Type B pancreatic cell (in vitro differentiated cells): Measurements from ENCODE around the gene C9orf72. TPM values are rescaled to one million over a fixed set of nuclear protein-coding genes. Genes with fewer than 3 reads are reported as not detected.

ENCODE experiments used
- DNase-seq: peaks from one replicate; pipeline ENCODE4 v3.0.0; 2021; ENCODE audit warnings: mixed read lengths; ENCODE audit not compliant: unreplicated experiment; ENCODE audit errors: extremely low spot score
- H3K27ac Mint-ChIP-seq: 2 replicates; pipeline ENCODE4 v1.8.0; 2021; ENCODE audit warnings: mild to moderate bottlenecking, mixed read lengths
- H3K27me3 Mint-ChIP-seq: 2 replicates; pipeline ENCODE4 v1.8.0; 2021; ENCODE audit warnings: mixed read lengths
- H3K36me3 Mint-ChIP-seq: 2 replicates; pipeline ENCODE4 v1.8.0; 2021; ENCODE audit warnings: mixed read lengths
- H3K4me1 Mint-ChIP-seq: one replicate; pipeline ENCODE4 v1.8.0; 2021; ENCODE audit warnings: mixed read lengths; ENCODE audit not compliant: unreplicated experiment
- H3K4me3 Mint-ChIP-seq: 2 replicates; pipeline ENCODE4 v1.8.0; 2021; ENCODE audit warnings: mild to moderate bottlenecking, mixed read lengths
- H3K9me3 Mint-ChIP-seq: 2 replicates; pipeline ENCODE4 v1.8.0; 2021; ENCODE audit warnings: mixed read lengths
- total RNA-seq: library from RNA; stranded (reverse); gene quantifications from 2 replicates; pipeline ENCODE4 v1.2.1, GENCODE V29; 2021; ENCODE audit warnings: low replicate concordance
- TF ChIP-seq, protein P1 (sequence below): fragments of 200-600 bp; sonication (generic); conservative IDR thresholded peaks from 2 replicates; pipeline ENCODE4 v1.5.0; 2021; ENCODE audit warnings: antibody characterized with exemption, mild to moderate bottlenecking

Gene C9orf72
- total RNA-seq, 1 donor from 2014 or later = 18.7 TPM

DNA sequence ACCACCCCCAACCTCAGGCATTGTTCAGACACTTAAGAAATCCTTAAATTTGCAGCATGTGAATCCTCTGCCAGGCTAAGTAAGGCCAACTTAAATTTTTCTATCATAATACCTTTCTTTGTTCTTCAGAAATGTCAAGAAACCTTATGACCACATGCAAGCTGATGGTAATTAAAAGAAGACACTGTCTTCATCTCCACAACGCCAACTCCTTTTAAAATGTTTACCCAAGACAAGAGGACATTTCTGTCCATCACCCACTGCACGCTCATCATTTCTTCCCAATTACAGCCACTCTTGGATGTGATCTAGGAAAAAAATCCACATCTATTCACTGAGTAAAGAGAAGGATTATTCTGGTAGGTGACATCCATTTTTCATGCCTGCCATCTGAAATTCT is 55.3 kb downstream of the C9orf72 start:
- Mint-ChIP-seq H3K27me3 (no peaks in the 10 kb centered on the region), H3K9me3 (no peaks in the 10 kb centered on the region), H3K4me1 (no peaks in the 10 kb centered on the region), H3K4me3 (no peak overlapping the region), H3K27ac (no peak overlapping the region), H3K36me3 (peaks cover 27% of the 10 kb centered on the region)
- DNase-seq = no peak
- TF ChIP-seq, protein P1, sequence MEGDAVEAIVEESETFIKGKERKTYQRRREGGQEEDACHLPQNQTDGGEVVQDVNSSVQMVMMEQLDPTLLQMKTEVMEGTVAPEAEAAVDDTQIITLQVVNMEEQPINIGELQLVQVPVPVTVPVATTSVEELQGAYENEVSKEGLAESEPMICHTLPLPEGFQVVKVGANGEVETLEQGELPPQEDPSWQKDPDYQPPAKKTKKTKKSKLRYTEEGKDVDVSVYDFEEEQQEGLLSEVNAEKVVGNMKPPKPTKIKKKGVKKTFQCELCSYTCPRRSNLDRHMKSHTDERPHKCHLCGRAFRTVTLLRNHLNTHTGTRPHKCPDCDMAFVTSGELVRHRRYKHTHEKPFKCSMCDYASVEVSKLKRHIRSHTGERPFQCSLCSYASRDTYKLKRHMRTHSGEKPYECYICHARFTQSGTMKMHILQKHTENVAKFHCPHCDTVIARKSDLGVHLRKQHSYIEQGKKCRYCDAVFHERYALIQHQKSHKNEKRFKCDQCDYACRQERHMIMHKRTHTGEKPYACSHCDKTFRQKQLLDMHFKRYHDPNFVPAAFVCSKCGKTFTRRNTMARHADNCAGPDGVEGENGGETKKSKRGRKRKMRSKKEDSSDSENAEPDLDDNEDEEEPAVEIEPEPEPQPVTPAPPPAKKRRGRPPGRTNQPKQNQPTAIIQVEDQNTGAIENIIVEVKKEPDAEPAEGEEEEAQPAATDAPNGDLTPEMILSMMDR = no peak

DNA sequence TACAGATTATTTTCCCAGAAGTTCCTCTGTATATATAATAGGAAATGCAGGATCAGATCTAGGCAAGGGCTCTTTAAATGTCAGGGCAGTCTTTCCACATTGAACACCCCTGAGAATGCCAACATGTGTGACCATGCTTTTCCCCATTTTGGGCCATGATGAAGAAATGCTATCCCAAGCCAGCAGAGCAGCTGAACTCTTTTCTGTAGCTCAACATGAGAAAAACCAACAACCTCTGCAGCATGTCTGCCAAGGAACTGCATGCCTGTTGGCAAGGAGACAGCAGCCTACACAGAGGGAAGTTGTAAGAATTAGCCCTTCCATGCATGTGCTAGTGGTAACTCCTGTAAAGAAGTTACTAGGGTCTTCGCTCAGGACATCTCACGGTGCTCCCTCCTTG is 58.7 kb downstream of the C9orf72 start:
- Mint-ChIP-seq H3K36me3 (peaks cover 15% of the 10 kb centered on the region), H3K4me3 (no peak overlapping the region), H3K9me3 (no peaks in the 10 kb centered on the region), H3K4me1 (no peaks in the 10 kb centered on the region), H3K27me3 (no peaks in the 10 kb centered on the region), H3K27ac (no peak overlapping the region)
- TF ChIP-seq, protein P1 = no peak
- no peak for DNase-seq

DNA sequence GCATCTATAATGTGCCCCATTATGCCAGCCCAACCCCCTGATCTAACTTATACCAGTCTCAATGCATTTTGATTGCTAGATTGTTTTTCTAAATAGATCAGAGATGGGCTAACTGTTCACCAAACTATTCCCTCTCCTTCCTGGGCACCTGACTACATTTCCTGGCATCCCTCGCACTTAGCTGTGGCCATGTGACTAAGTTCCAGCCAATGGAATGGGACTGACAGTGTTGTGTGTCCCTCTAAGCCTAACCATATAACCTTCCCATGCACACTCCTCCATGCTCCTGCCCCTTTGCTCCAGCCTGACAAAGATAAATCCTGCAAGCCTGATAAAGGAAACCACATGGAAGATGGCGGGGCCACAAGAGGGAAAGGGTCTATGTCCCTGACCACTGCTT is 61.5 kb downstream of the C9orf72 start:
- TF ChIP-seq, protein P1 = no peak
- Mint-ChIP-seq H3K27ac (no peak overlapping the region), H3K4me3 (no peak overlapping the region), H3K4me1 (no peaks in the 10 kb centered on the region), H3K36me3 (peaks cover 20% of the 10 kb centered on the region), H3K9me3 (no peaks in the 10 kb centered on the region), H3K27me3 (no peaks in the 10 kb centered on the region)
- DNase-seq = no peak

DNA sequence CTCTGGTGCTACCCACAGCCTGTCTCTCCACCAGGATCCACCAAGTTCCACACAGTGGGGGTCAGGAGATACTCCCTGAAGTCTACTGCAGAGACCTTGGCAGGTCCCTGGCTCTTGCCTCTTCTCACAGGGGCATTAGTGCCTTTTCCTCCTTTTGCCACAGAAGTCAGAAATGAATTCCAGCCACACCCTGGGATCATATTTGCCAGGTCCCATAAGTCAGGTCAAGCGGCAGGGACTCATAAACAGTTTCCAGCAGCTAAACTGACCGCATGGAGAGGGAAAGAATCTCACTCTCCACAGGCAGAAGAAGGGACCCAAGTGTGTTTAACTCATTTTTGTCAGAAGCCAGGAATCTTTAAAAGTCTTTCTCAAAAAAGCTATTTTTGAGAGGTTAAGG is 62.5 kb downstream of the C9orf72 start:
- H3K9me3 Mint-ChIP-seq = no peaks in the 10 kb centered on the region
- H3K27me3 Mint-ChIP-seq = no peaks in the 10 kb centered on the region
- peaks cover 21% of the 10 kb centered on the region for H3K36me3 Mint-ChIP-seq
- TF ChIP-seq, protein P1 = no peak
- H3K4me3 Mint-ChIP-seq = no peak overlapping the region
- no peaks in the 10 kb centered on the region for H3K4me1 Mint-ChIP-seq
- no peak for DNase-seq
- no peak overlapping the region for H3K27ac Mint-ChIP-seq

DNA sequence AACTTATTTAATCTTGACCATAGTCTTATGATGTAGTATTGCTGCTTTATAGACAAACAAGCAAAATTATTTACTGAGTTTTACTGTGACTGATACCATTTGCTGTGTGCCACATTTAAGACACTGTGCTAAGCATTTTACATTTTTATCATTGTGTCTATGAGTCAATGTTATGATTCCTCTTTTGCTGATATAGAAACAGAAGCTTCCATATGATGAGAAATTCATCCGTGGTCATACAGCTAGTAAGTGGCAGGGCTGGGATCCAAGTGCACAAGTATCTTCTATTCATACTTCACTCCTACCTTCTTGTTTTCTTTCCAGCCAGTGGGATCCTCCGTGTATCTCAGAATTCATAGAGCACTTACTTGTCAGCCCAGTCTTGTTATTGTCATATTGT is 66.3 kb downstream of the C9orf72 start:
- H3K27me3 Mint-ChIP-seq = no peaks in the 10 kb centered on the region
- H3K4me3 Mint-ChIP-seq = no peak overlapping the region
- TF ChIP-seq, protein P1 = no peak
- H3K4me1 Mint-ChIP-seq = peaks cover 6% of the 10 kb centered on the region
- peaks cover 32% of the 10 kb centered on the region for H3K36me3 Mint-ChIP-seq
- H3K27ac Mint-ChIP-seq = no peak overlapping the region
- DNase-seq = no peak
- H3K9me3 Mint-ChIP-seq = no peaks in the 10 kb centered on the region

DNA sequence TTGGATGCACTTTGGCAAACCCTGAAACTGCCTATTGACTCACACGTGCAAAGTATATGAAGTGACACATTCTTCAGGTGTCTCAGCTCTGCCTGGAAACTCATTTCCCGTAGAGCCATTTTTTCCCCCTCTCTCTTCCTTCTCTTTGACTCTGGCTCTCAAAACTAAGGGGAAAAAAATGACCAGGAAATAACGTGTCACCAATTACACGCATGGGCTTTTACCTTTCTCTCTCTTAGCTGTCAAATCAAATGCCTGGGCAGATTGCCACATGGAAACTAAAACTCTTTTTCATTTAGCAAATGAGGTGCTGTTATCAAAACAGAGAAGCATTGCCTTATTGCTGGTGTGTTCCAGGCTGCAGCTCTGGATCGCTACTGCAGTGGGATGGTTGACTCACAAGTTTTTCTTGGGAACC is 67.5 kb downstream of the C9orf72 start:
- DNase-seq = no peak
- H3K36me3 Mint-ChIP-seq = peaks cover 41% of the 10 kb centered on the region
- peaks cover 9% of the 10 kb centered on the region for H3K4me1 Mint-ChIP-seq
- H3K27ac Mint-ChIP-seq = no peak overlapping the region
- H3K27me3 Mint-ChIP-seq = no peaks in the 10 kb centered on the region
- no peaks in the 10 kb centered on the region for H3K9me3 Mint-ChIP-seq
- TF ChIP-seq, protein P1 = no peak
- H3K4me3 Mint-ChIP-seq = no peak overlapping the region
